GM23248 (cell line): Measurements from ENCODE around the gene PAK4. TPM values are rescaled to one million over a fixed set of nuclear protein-coding genes. Genes with fewer than 3 reads are reported as not detected.
A peak's percentile ranks its signal among the peaks of the same experiment; 100 is the strongest.

Experiments
- DNase-seq: peaks from one replicate; pipeline ENCODE4 v3.0.0-alpha.2; 2015
- H2AFZ ChIP-seq: fragments of 200-600 bp; sonication (generic); 2 replicates; pipeline ENCODE4 v1.6.1; 2016; ENCODE audit warnings: antibody characterized with exemption
- H3F3A ChIP-seq: fragments of 200-600 bp; sonication (generic); 2 replicates; pipeline ENCODE4 v1.6.1; 2016; ENCODE audit warnings: mild to moderate bottlenecking, antibody characterized with exemption, mixed run types; ENCODE audit not compliant: insufficient read depth
- H3K27ac ChIP-seq: fragments of 200-600 bp; sonication (generic); 2 replicates; pipeline ENCODE4 v1.5.1; 2016; ENCODE audit warnings: mild to moderate bottlenecking
- H3K27me3 ChIP-seq: fragments of 200-600 bp; sonication (generic); replicated peaks from 2 replicates; pipeline ENCODE4 v1.6.1; 2016; ENCODE audit warnings: mild to moderate bottlenecking; ENCODE audit not compliant: insufficient read depth
- H3K36me3 ChIP-seq: fragments of 200-600 bp; sonication (generic); 2 replicates; pipeline ENCODE4 v1.6.1; 2016; ENCODE audit warnings: low read depth, mild to moderate bottlenecking
- H3K4me1 ChIP-seq: fragments of 200-600 bp; sonication (generic); 2 replicates; pipeline ENCODE4 v1.6.1; 2016; ENCODE audit warnings: mild to moderate bottlenecking; ENCODE audit not compliant: insufficient read depth
- H3K4me2 ChIP-seq: fragments of 200-600 bp; sonication (generic); one replicate; pipeline ENCODE4 v1.6.1; 2016; ENCODE audit warnings: mild to moderate bottlenecking; ENCODE audit not compliant: unreplicated experiment
- H3K4me3 ChIP-seq: fragments of 200-600 bp; sonication (generic); 2 replicates; pipeline ENCODE4 v1.5.1; 2016; ENCODE audit warnings: mild to moderate bottlenecking
- H3K79me2 ChIP-seq: fragments of 200-600 bp; sonication (generic); 2 replicates; pipeline ENCODE4 v1.6.1; 2016; ENCODE audit warnings: mild to moderate bottlenecking; ENCODE audit not compliant: insufficient read depth
- H3K9ac ChIP-seq: fragments of 200-600 bp; sonication (generic); 2 replicates; pipeline ENCODE4 v1.6.1; 2016; ENCODE audit warnings: mild to moderate bottlenecking
- H3K9me2 ChIP-seq: fragments of 200-600 bp; sonication (generic); 2 replicates; pipeline ENCODE4 v1.6.1; 2016; ENCODE audit warnings: mixed run types, mild to moderate bottlenecking, moderate library complexity; ENCODE audit not compliant: insufficient read depth
- H3K9me3 ChIP-seq: fragments of 200-600 bp; sonication (generic); one replicate; pipeline ENCODE4 v1.6.1; 2017; ENCODE audit warnings: low read depth
- H4K20me1 ChIP-seq: fragments of 200-600 bp; sonication (generic); 2 replicates; pipeline ENCODE4 v1.6.0; 2016; ENCODE audit not compliant: insufficient read depth
- EZH2 ChIP-seq: fragments of 200-600 bp; sonication (generic); IDR thresholded peaks from 2 replicates; pipeline ENCODE4 v1.6.1; 2018; ENCODE audit warnings: antibody characterized with exemption, mild to moderate bottlenecking; ENCODE audit not compliant: insufficient read depth, poor library complexity, severe bottlenecking
- EZH2phosphoT487 ChIP-seq: fragments of 200-600 bp; sonication (generic); IDR thresholded peaks from 2 replicates; pipeline ENCODE4 v1.6.1; 2018; ENCODE audit warnings: antibody characterized with exemption, moderate library complexity, mild to moderate bottlenecking, low read depth; ENCODE audit not compliant: insufficient read depth
- WGBS, 2 experiments: methylation state at CpG; one replicate each; pipeline ENCODE4 v1.1.6; 2015 to 2017; ENCODE audit warnings: low lambda C conversion rate in 2 of 2, low coverage in 1 of 2; ENCODE audit errors: missing lambda C conversion rate in 2 of 2; 5-methylcytosine and 5-hydroxymethylcytosine counted together
- in situ Hi-C: fragments of 300-500 bp; cut with MboI; formaldehyde crosslinking; loops from 2 replicates; pipeline ENCODE4 v1.15.0; 2020
- polyA plus RNA-seq: library from polyadenylated mRNA; unstranded; fragments of >200 nt; fragmentation: Nextera tagmentation; extraction: Ambion mirVana; gene quantifications from 2 replicates; pipeline ENCODE4 v1.2.1, GENCODE V29; 2016
- total RNA-seq: library from RNA; depleted of rRNA; stranded (reverse); fragments of >200 nt; shearing (Covaris generic); gene quantifications from 2 replicates; pipeline ENCODE4 v1.2.3, GENCODE V29; 2014

PAK4 gene
- total and polyA plus RNA-seq, 2 experiments from 2014 or later, result 10.9 to 20.1 TPM

DNA sequence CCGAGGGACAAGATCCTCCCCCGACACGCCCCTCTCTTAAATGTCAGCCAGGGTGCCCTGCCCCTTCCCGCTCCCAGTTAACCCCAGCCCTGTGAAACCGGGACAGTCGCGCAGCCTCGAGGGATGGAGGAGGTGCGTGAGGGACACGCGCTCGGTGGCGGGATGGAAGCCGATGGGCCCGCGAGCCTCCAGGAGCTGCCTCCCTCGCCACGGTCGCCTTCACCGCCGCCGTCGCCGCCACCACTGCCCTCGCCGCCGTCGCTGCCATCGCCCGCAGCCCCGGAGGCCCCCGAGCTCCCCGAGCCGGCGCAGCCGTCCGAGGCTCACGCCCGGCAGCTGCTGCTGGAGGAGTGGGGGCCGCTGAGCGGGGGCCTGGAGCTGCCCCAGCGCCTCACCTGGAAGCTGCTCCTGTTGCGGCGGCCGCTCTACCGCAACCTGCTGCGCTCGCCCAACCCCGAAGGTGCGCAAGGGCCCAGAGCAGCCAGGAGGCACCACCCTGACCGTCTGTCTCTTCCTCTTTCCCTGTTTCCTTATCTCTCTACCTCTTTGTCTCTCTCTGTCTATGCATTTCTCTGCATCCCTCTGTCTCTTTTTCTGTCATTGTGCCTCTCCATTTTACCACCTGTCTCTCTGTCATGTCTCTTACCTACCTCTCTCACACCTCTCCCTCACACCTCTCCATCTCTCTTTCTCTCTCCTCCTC, 71.4 kb downstream of the PAK4 start, which contains the start of gene NCCRP1:
TSS of gene NCCRP1 (plus strand) at position 105 of the 703 bp plus-strand sequence. CDS start at position 124, 19 bp downstream.
- Histone ChIP-seq H3K79me2 (no peaks in the 10 kb centered on the region), H3K9ac (no peak within 1 kb of the TSS), H3K27me3 (peaks cover 47% of the 10 kb centered on the region), H2AFZ (no peak within 1 kb of the TSS), H3K4me2 (no peak within 1 kb of the TSS), H3K4me1 (no peaks in the 10 kb centered on the region; the same call in 1 of the 2 replicates), H3K9me2 (no peaks in the 10 kb centered on the region), H3K4me3 (no peak within 1 kb of the TSS), H3K27ac (no peak within 1 kb of the TSS), H3K36me3 (no peaks in the 10 kb centered on the region), H3F3A (no peaks in the 10 kb centered on the region), H4K20me1 (no peaks in the 10 kb centered on the region), H3K9me3 (no peaks in the 10 kb centered on the region)
- DNase-seq, result no peak
- WGBS, 2 experiments, result 5 to 15% methylated on average over 22 to 45 of the region's 51 CpGs
- in situ Hi-C loops, result no loop called here
- TF ChIP-seq EZH2phosphoT487 (no peak), EZH2 (peak; percentile 60)

DNA sequence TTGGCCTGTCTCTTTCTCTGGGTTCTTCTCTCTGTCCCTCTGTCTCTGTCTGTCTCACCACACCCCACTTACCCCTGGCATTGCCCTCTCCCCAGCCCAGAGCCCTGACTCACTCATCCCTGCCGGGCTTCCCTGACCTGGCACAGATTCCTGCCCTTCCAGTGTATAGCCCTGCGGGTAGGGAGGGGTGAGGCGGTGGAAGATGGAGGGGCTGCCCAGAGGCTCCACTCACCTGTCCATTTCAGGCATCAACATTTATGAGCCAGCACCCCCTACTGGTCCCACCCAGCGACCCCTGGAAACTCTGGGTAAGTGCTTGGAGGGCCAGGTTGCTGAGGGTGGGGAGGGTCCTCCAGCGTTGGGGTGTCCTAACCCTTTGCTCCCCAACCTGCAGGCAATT, 72.2 kb downstream of the PAK4 start:
- Histone ChIP-seq H3K9me2 (no peaks in the 10 kb centered on the region), H3K27me3 (peaks cover 54% of the 10 kb centered on the region), H3K4me2 (no peak overlapping the region), H4K20me1 (no peaks in the 10 kb centered on the region), H3K4me1 (no peaks in the 10 kb centered on the region; the same call in 1 of the 2 replicates), H3K79me2 (no peaks in the 10 kb centered on the region), H3K36me3 (no peaks in the 10 kb centered on the region), H3F3A (no peaks in the 10 kb centered on the region), H3K4me3 (no peak overlapping the region), H3K9ac (no peak overlapping the region), H3K27ac (no peak overlapping the region), H2AFZ (no peak overlapping the region), H3K9me3 (no peaks in the 10 kb centered on the region)
- in situ Hi-C loops, result no loop called here
- DNase-seq, result no peak
- WGBS, 2 experiments, result 51 to 55% methylated on average over 5 of the region's 5 CpGs
- TF ChIP-seq EZH2, result no peak

DNA sequence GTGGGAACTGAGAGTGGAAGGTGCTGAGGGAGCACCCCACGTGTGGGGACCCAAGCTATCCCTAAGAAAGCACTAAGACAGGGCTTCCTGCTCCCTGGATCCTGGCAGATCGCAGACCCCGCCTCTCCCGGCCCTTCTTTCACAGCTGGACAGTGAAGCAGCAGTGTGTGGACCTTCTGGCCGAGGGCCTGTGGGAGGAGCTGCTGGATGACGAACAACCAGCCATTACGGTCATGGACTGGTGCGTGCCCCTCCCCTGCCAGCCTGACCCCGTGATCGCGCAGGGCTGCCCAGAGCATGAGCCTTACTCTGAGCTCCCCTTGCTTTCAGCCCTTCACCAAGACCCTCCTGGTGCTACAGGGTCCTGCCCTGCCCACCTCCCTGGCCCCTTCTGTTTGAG, 73.4 kb downstream of the PAK4 start:
- Histone ChIP-seq H3K4me3 (no peak overlapping the region), H3K27me3 (peaks cover 63% of the 10 kb centered on the region), H3K79me2 (no peaks in the 10 kb centered on the region), H3K9ac (no peak overlapping the region), H3K9me2 (no peaks in the 10 kb centered on the region), H3K27ac (no peak overlapping the region), H2AFZ (peak overlapping the region; percentile 47; the same call in 1 of the 2 replicates), H3K4me1 (no peaks in the 10 kb centered on the region; the same call in 1 of the 2 replicates), H3F3A (no peaks in the 10 kb centered on the region), H4K20me1 (no peaks in the 10 kb centered on the region), H3K9me3 (no peaks in the 10 kb centered on the region), H3K4me2 (no peak overlapping the region), H3K36me3 (no peaks in the 10 kb centered on the region)
- peak; percentile 79 for DNase-seq
- 2 to 5% methylated on average over 10 to 11 of the region's 11 CpGs for WGBS, 2 experiments
- in situ Hi-C loops, result no loop called here
- no peak for TF ChIP-seq EZH2
- no peak for TF ChIP-seq EZH2phosphoT487

DNA sequence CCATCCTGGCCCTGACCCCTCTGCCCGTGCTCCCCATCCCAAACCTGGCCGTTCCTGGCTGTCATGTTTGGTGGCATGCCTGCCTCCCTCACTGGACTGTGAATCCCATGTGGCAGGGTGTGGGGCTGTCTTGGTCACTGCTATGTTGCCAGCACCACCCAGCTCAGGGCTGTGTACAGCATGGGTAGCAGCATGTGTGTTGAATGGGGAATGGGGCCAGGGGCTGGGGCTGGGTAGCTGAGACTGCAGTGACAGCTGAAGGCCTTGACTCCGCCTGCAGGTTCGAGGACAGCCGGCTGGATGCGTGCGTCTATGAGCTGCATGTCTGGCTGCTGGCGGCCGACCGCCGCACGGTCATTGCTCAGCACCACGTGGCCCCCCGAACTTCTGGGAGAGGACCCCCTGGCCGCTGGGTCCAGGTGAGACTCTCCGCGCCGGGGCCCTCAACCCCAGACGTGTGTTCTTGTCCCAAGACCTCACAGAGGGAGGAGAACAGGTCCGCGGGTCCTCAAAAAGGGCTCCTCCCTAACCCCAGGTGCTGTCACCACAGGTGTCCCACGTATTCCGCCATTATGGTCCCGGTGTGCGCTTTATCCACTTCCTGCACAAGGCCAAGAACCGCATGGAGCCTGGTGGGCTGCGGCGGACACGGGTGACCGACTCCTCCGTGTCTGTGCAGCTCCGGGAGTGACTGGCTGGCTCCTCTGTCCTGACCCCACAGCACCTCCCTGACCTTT, 74.6 kb downstream of the PAK4 start:
- Histone ChIP-seq H3K9me3 (no peaks in the 10 kb centered on the region), H3K27ac (no peak overlapping the region), H3K27me3 (peaks cover 62% of the 10 kb centered on the region), H3K9me2 (no peaks in the 10 kb centered on the region), H3K4me3 (no peak overlapping the region), H3K9ac (no peak overlapping the region), H3K4me1 (no peaks in the 10 kb centered on the region; the same call in 1 of the 2 replicates), H3K36me3 (no peaks in the 10 kb centered on the region), H4K20me1 (no peaks in the 10 kb centered on the region), H3F3A (no peaks in the 10 kb centered on the region), H3K4me2 (no peak overlapping the region), H2AFZ (no peak overlapping the region), H3K79me2 (no peaks in the 10 kb centered on the region)
- no peak for DNase-seq
- in situ Hi-C loops, result no loop called here
- WGBS, 2 experiments, result 79% methylated on average over 21 to 32 of the region's 32 CpGs
- TF ChIP-seq EZH2phosphoT487 (no peak), EZH2 (no peak)
